Activated T-helper 1 cell treated with anti-CD3 and anti-CD28 coated beads, Interleukin-12 subunit alpha, Interleukin-12 subunit beta, Interleukin-2, Interleukin-4 antibody, amounts not matched to agents 30 ng/mL and 10 ng/mL and 1 ng/mL, durations not matched to agents 14 hours and 24 hours and 36 hours (primary cell): ENCODE measurements around the gene NPHS1. TPM values are rescaled to one million over a fixed set of nuclear protein-coding genes. Genes with fewer than 3 reads are reported as not detected.
A peak's percentile ranks its signal among the peaks of the same experiment; 100 is the strongest.
"Not testable (repeated sequence)": the region's sequence is repeated elsewhere in the genome, so short reads cannot be mapped to it uniquely, and the experiment has no call there.

Experiments
- DNase-seq: peaks from one replicate; pipeline ENCODE4 v3.0.0; 2021; ENCODE audit warnings: low spot score
- H3K27ac Mint-ChIP-seq: one replicate; pipeline ENCODE4 v1.8.0; 2021; ENCODE audit warnings: mild to moderate bottlenecking, mixed read lengths
- H3K27me3 Mint-ChIP-seq: one replicate; pipeline ENCODE4 v1.8.0; 2022; ENCODE audit warnings: mild to moderate bottlenecking, moderate library complexity, mixed read lengths; ENCODE audit not compliant: insufficient read depth
- H3K36me3 Mint-ChIP-seq: one replicate; pipeline ENCODE4 v1.8.0; 2021; ENCODE audit warnings: low read depth, mixed read lengths
- H3K4me1 Mint-ChIP-seq: one replicate; pipeline ENCODE4 v1.8.0; 2021; ENCODE audit warnings: low read depth, mixed read lengths
- H3K4me3 Mint-ChIP-seq: one replicate; pipeline ENCODE4 v1.8.0; 2021; ENCODE audit warnings: mild to moderate bottlenecking, moderate library complexity, mixed read lengths
- H3K9me3 Mint-ChIP-seq: one replicate; pipeline ENCODE4 v1.8.0; 2021; ENCODE audit warnings: mixed read lengths
- intact Hi-C: fragments of 100-400 bp; cut with micrococcal nuclease; formaldehyde crosslinking; loops from one replicate; pipeline ENCODE4 v1.15.1; 2024
- total RNA-seq: library from RNA; stranded (reverse); gene quantifications from 2 replicates; pipeline ENCODE4 v1.2.3, GENCODE V29; 2022

Gene NPHS1
- total RNA-seq, 1 donor from 2014 or later: 0.05 TPM

GRCh38 chr19:35836096-35836495 lies 16.2 kb downstream of the NPHS1 start:
- intact Hi-C loops, H3K36me3 Mint-ChIP-seq, H3K4me1 Mint-ChIP-seq, H3K27me3 Mint-ChIP-seq, H3K4me3 Mint-ChIP-seq, H3K27ac Mint-ChIP-seq, DNase-seq, H3K9me3 Mint-ChIP-seq: not testable (repeated sequence)

- H3K36me3 Mint-ChIP-seq: no peaks in the 10 kb centered on the region
- H3K4me1 Mint-ChIP-seq: no peaks in the 10 kb centered on the region
- H3K27ac Mint-ChIP-seq: no peak overlapping the region
- no peak for DNase-seq
- peaks cover 2% of the 10 kb centered on the region for H3K9me3 Mint-ChIP-seq
- intact Hi-C loops: no loop called here
- no peak overlapping the region for H3K4me3 Mint-ChIP-seq
- peaks cover 8% of the 10 kb centered on the region for H3K27me3 Mint-ChIP-seq
These were observed 18.3 kb downstream of the NPHS1 start for GRCh38 chr19:35833972-35834371.

GRCh38 chr19:35832054-35832453 lies 20.2 kb downstream of the NPHS1 start:
- Mint-ChIP-seq H3K4me1 (no peaks in the 10 kb centered on the region), H3K36me3 (no peaks in the 10 kb centered on the region), H3K9me3 (no peaks in the 10 kb centered on the region)

GRCh38 chr19:35830986-35831385 lies 21.3 kb downstream of the NPHS1 start:
- no peaks in the 10 kb centered on the region for H3K36me3 Mint-ChIP-seq
- intact Hi-C loops: no loop called here
- no peak overlapping the region for H3K27ac Mint-ChIP-seq
- H3K9me3 Mint-ChIP-seq: no peaks in the 10 kb centered on the region
- no peaks in the 10 kb centered on the region for H3K4me1 Mint-ChIP-seq
- H3K4me3 Mint-ChIP-seq: no peak overlapping the region
- peaks cover 10% of the 10 kb centered on the region for H3K27me3 Mint-ChIP-seq
- DNase-seq: no peak

More at GRCh38 chr19:35832054-35832453, 20.2 kb downstream of the NPHS1 start:
- intact Hi-C loops: no loop called here
- H3K27ac Mint-ChIP-seq: no peak overlapping the region
- no peak overlapping the region for H3K4me3 Mint-ChIP-seq
- no peak for DNase-seq
- H3K27me3 Mint-ChIP-seq: peaks cover 10% of the 10 kb centered on the region

GRCh38 chr19:35828692-35829301 lies 23.5 kb downstream of the NPHS1 start:
- intact Hi-C loops: loop anchor here (1.0 kb wide), 1 partner anchor 52 kb away; no protein-coding TSS in a partner anchor
- H3K4me3 Mint-ChIP-seq: no peak overlapping the region
- DNase-seq: peak; percentile 43

GRCh38 chr19:35824150-35824549 lies 28.2 kb downstream of the NPHS1 start:
- Mint-ChIP-seq H3K9me3 (no peaks in the 10 kb centered on the region), H3K4me1 (no peaks in the 10 kb centered on the region), H3K27ac (no peak overlapping the region), H3K36me3 (no peaks in the 10 kb centered on the region), H3K4me3 (no peak overlapping the region), H3K27me3 (peaks cover 13% of the 10 kb centered on the region)
- intact Hi-C loops: no loop called here
- no peak for DNase-seq

More at GRCh38 chr19:35828692-35829301, 23.5 kb downstream of the NPHS1 start:
- no peaks in the 10 kb centered on the region for H3K9me3 Mint-ChIP-seq
- no peaks in the 10 kb centered on the region for H3K4me1 Mint-ChIP-seq
- no peak overlapping the region for H3K27ac Mint-ChIP-seq
- H3K27me3 Mint-ChIP-seq: peaks cover 11% of the 10 kb centered on the region
- H3K36me3 Mint-ChIP-seq: no peaks in the 10 kb centered on the region

GRCh38 chr19:35822579-35822978 lies 29.7 kb downstream of the NPHS1 start:
- Mint-ChIP-seq H3K27me3 (peaks cover 16% of the 10 kb centered on the region), H3K27ac (no peak overlapping the region), H3K4me1 (no peaks in the 10 kb centered on the region), H3K4me3 (no peak overlapping the region), H3K36me3 (no peaks in the 10 kb centered on the region), H3K9me3 (no peaks in the 10 kb centered on the region)
- DNase-seq: no peak
- intact Hi-C loops: no loop called here

GRCh38 chr19:35818445-35818844 lies 33.9 kb downstream of the NPHS1 start:
- H3K36me3 Mint-ChIP-seq: no peaks in the 10 kb centered on the region
- H3K27me3 Mint-ChIP-seq: peaks cover 9% of the 10 kb centered on the region
- H3K4me1 Mint-ChIP-seq: no peaks in the 10 kb centered on the region
- H3K27ac Mint-ChIP-seq: no peak overlapping the region
- H3K4me3 Mint-ChIP-seq: no peak overlapping the region
- H3K9me3 Mint-ChIP-seq: no peaks in the 10 kb centered on the region
- no peak for DNase-seq
- intact Hi-C loops: no loop called here

GRCh38 chr19:35816846-35817245 lies 35.5 kb downstream of the NPHS1 start:
- Mint-ChIP-seq H3K27ac (no peak overlapping the region), H3K27me3 (peaks cover 9% of the 10 kb centered on the region), H3K4me3 (no peak overlapping the region), H3K4me1 (no peaks in the 10 kb centered on the region), H3K36me3 (no peaks in the 10 kb centered on the region), H3K9me3 (no peaks in the 10 kb centered on the region)
- intact Hi-C loops: no loop called here
- no peak for DNase-seq

- Mint-ChIP-seq H3K36me3 (no peaks in the 10 kb centered on the region), H3K4me3 (no peak overlapping the region), H3K4me1 (no peaks in the 10 kb centered on the region), H3K27ac (no peak overlapping the region), H3K9me3 (no peaks in the 10 kb centered on the region), H3K27me3 (peaks cover 9% of the 10 kb centered on the region)
- no peak for DNase-seq
- intact Hi-C loops: no loop called here
These were observed 36.0 kb downstream of the NPHS1 start for GRCh38 chr19:35816262-35816661.

- Mint-ChIP-seq H3K4me3 (no peak overlapping the region), H3K36me3 (no peaks in the 10 kb centered on the region), H3K4me1 (no peaks in the 10 kb centered on the region), H3K27ac (no peak overlapping the region), H3K27me3 (peaks cover 2% of the 10 kb centered on the region), H3K9me3 (no peaks in the 10 kb centered on the region)
- DNase-seq: no peak
- intact Hi-C loops: no loop called here
These were observed 39.0 kb downstream of the NPHS1 start for GRCh38 chr19:35813043-35813890.

- H3K4me3 Mint-ChIP-seq: no peak within 1 kb of the TSS
- no peaks in the 10 kb centered on the region for H3K27me3 Mint-ChIP-seq
- intact Hi-C loops: no loop called here
- no peaks in the 10 kb centered on the region for H3K36me3 Mint-ChIP-seq
- no peak within 1 kb of the TSS for H3K27ac Mint-ChIP-seq
- no peaks in the 10 kb centered on the region for H3K9me3 Mint-ChIP-seq
- no peak for DNase-seq
- H3K4me1 Mint-ChIP-seq: no peaks in the 10 kb centered on the region
These were observed 39.9 kb downstream of the NPHS1 start, which contains the start of gene PRODH2 for GRCh38 chr19:35812220-35813042. TSS of gene PRODH2 (minus strand) at chr19:35812845. CDS start at chr19:35812805, 40 bp downstream.
